Smooth muscle cell (in vitro differentiated cells): Measurements from ENCODE around the gene AFF1. TPM values are rescaled to one million over a fixed set of nuclear protein-coding genes. Genes with fewer than 3 reads are reported as not detected.
A peak's percentile ranks its signal among the peaks of the same experiment; 100 is the strongest.

Experiments used
- DNase-seq: peaks from one replicate; lab custom pipeline; 2025; ENCODE audit not compliant: unreplicated experiment; lab: John Stamatoyannopoulos, UW
- H2AFZ ChIP-seq: fragments of 200-600 bp; sonication (generic); 2 replicates; pipeline ENCODE4 v1.6.0; 2016; ENCODE audit warnings: antibody characterized with exemption, low read depth, mild to moderate bottlenecking
- H3F3A ChIP-seq: fragments of 200-600 bp; sonication (generic); 2 replicates; pipeline ENCODE4 v1.6.0; 2017; ENCODE audit warnings: antibody characterized with exemption, low read depth
- H3K27ac ChIP-seq: fragments of 200-600 bp; sonication (generic); 2 replicates; pipeline ENCODE4 v1.5.1; 2016; ENCODE audit warnings: low read depth, mild to moderate bottlenecking
- H3K27me3 ChIP-seq: fragments of 200-600 bp; sonication (generic); 2 replicates; pipeline ENCODE4 v1.6.1; 2016; ENCODE audit warnings: low read depth, mild to moderate bottlenecking
- H3K36me3 ChIP-seq: fragments of 200-600 bp; sonication (generic); 2 replicates; pipeline ENCODE4 v1.5.1; 2016; ENCODE audit warnings: low read depth
- H3K4me1 ChIP-seq: fragments of 200-600 bp; sonication (generic); 2 replicates; pipeline ENCODE4 v1.5.1; 2016; ENCODE audit warnings: low read depth
- H3K4me2 ChIP-seq: fragments of 200-600 bp; sonication (generic); 2 replicates; pipeline ENCODE4 v1.6.0; 2016; ENCODE audit warnings: mild to moderate bottlenecking
- H3K4me3 ChIP-seq: fragments of 200-600 bp; sonication (generic); 2 replicates; pipeline ENCODE4 v1.5.1; 2016; ENCODE audit warnings: mild to moderate bottlenecking
- H3K79me2 ChIP-seq: fragments of 200-600 bp; sonication (generic); 2 replicates; pipeline ENCODE4 v1.6.0; 2016; ENCODE audit warnings: low read depth, mild to moderate bottlenecking
- H3K9ac ChIP-seq: fragments of 200-600 bp; sonication (generic); 2 replicates; pipeline ENCODE4 v1.6.0; 2016; ENCODE audit warnings: low read depth
- H3K9me3 ChIP-seq: fragments of 200-600 bp; sonication (generic); replicated peaks from 2 replicates; pipeline ENCODE4 v1.5.1; 2016; ENCODE audit warnings: low read depth
- H4K20me1 ChIP-seq: fragments of 200-600 bp; sonication (generic); 2 replicates; pipeline ENCODE4 v1.6.0; 2016; ENCODE audit warnings: low read depth
- CTCF ChIP-seq: fragments of 200-600 bp; sonication (generic); IDR thresholded peaks from 2 replicates; pipeline ENCODE4 v1.5.1; 2017; ENCODE audit warnings: borderline replicate concordance, mild to moderate bottlenecking, antibody characterized with exemption; ENCODE audit not compliant: insufficient read depth, poor library complexity, severe bottlenecking
- WGBS: methylation state at CpG from one replicate; pipeline ENCODE4 v1.1.7; 2016; ENCODE audit warnings: low lambda C conversion rate; 5-methylcytosine and 5-hydroxymethylcytosine counted together
- polyA plus RNA-seq: library from polyadenylated mRNA; unstranded; fragments of >200 nt; fragmentation: Nextera tagmentation; extraction: Ambion mirVana; gene quantifications from 2 replicates; pipeline ENCODE4 v1.2.1, GENCODE V29; 2016
- total RNA-seq: library from RNA; depleted of rRNA; stranded (reverse); fragments of >200 nt; gene quantifications from 2 replicates; pipeline ENCODE4 v1.2.3, GENCODE V29; 2014

The AFF1 gene
- total and polyA plus RNA-seq, 2 experiments from 2014 or later = 6.6 to 17.7 TPM

- Histone ChIP-seq H3F3A (peaks cover 7% of the 10 kb centered on the region), H3K9ac (peak overlapping the region; percentile 79), H3K79me2 (peaks cover 84% of the 10 kb centered on the region), H3K4me3 (no peak overlapping the region), H4K20me1 (peaks cover 68% of the 10 kb centered on the region), H3K4me2 (peak overlapping the region; percentile 71), H3K27ac (peak overlapping the region; percentile 93), H2AFZ (no peak overlapping the region), H3K9me3 (no peaks in the 10 kb centered on the region), H3K36me3 (no peaks in the 10 kb centered on the region), H3K4me1 (peaks cover 66% of the 10 kb centered on the region), H3K27me3 (no peaks in the 10 kb centered on the region)
- WGBS = 46% methylated on average over 5 of the region's 5 CpGs
- no peak for DNase-seq
- TF ChIP-seq CTCF = no peak
Measured at GRCh38 chr4:87037671-87038334, 103.0 kb downstream of the AFF1 start.

GRCh38 chr4:87038837-87039615, 104.2 kb downstream of the AFF1 start:
- WGBS = 27% methylated on average over 8 of the region's 8 CpGs
- no peak overlapping the region for H2AFZ ChIP-seq
- peak; percentile 3 for DNase-seq
- no peaks in the 10 kb centered on the region for H3K9me3 ChIP-seq
- TF ChIP-seq CTCF = no peak
- H3K27ac ChIP-seq = peak overlapping the region; percentile 93
- no peaks in the 10 kb centered on the region for H3K36me3 ChIP-seq
- H3K9ac ChIP-seq = peak overlapping the region; percentile 79
- H3K4me1 ChIP-seq = peaks cover 66% of the 10 kb centered on the region
- peaks cover 7% of the 10 kb centered on the region for H3F3A ChIP-seq
- H3K4me2 ChIP-seq = peak overlapping the region; percentile 71
- H4K20me1 ChIP-seq = peaks cover 68% of the 10 kb centered on the region
- peaks cover 85% of the 10 kb centered on the region for H3K79me2 ChIP-seq
- H3K27me3 ChIP-seq = no peaks in the 10 kb centered on the region
- H3K4me3 ChIP-seq = no peak overlapping the region

GRCh38 chr4:87041141-87041540, 106.3 kb downstream of the AFF1 start:
- Histone ChIP-seq H4K20me1 (peaks cover 74% of the 10 kb centered on the region), H3K79me2 (peaks cover 78% of the 10 kb centered on the region), H3K4me2 (no peak overlapping the region), H3K4me1 (peaks cover 71% of the 10 kb centered on the region), H3K27ac (no peak overlapping the region), H3K27me3 (no peaks in the 10 kb centered on the region), H3F3A (peaks cover 7% of the 10 kb centered on the region), H3K9ac (no peak overlapping the region), H3K36me3 (no peaks in the 10 kb centered on the region), H2AFZ (no peak overlapping the region), H3K9me3 (no peaks in the 10 kb centered on the region), H3K4me3 (no peak overlapping the region)
- WGBS = 96% methylated on average over 3 of the region's 3 CpGs
- no peak for DNase-seq
- no peak for TF ChIP-seq CTCF
